Right lobe of liver (tissue), 4 donors: Measurements from ENCODE around the gene MAGI1.

ENCODE experiments used
- POLR2A ChIP-seq: fragments of 450-650 bp; IDR thresholded peaks from one replicate; pipeline ENCODE4 v1.6.1; 2017; ENCODE audit warnings: antibody characterized with exemption, mild to moderate bottlenecking
- TF ChIP-seq, protein P1 (sequence below), 4 donors: fragments of 200-600 bp in 3 of 4; fragments of 450-650 bp in 1 of 4; IDR thresholded peaks; one replicate each; pipeline versions ENCODE4 v1.5.1 to v1.8.0; 2016 to 2022; ENCODE audit warnings: antibody characterized with exemption in 4 of 4, mild to moderate bottlenecking in 2 of 4
- donor health status: DM: no; HTN: no; CAD: no.
- donor health status: DM: no; HTN: no; CAD: no.
- donor health status: DM: no; HTN: yes; CAD: no.

GRCh38 chr3:65552434-65552833 is 486.3 kb downstream of the MAGI1 start:
- TF ChIP-seq, protein P1, sequence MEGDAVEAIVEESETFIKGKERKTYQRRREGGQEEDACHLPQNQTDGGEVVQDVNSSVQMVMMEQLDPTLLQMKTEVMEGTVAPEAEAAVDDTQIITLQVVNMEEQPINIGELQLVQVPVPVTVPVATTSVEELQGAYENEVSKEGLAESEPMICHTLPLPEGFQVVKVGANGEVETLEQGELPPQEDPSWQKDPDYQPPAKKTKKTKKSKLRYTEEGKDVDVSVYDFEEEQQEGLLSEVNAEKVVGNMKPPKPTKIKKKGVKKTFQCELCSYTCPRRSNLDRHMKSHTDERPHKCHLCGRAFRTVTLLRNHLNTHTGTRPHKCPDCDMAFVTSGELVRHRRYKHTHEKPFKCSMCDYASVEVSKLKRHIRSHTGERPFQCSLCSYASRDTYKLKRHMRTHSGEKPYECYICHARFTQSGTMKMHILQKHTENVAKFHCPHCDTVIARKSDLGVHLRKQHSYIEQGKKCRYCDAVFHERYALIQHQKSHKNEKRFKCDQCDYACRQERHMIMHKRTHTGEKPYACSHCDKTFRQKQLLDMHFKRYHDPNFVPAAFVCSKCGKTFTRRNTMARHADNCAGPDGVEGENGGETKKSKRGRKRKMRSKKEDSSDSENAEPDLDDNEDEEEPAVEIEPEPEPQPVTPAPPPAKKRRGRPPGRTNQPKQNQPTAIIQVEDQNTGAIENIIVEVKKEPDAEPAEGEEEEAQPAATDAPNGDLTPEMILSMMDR (IDR thresholded peaks at IDR 0.05), result no peak
- no peak for TF ChIP-seq POLR2A
